Measurements from ENCODE around the gene HSPG2. TPM values are rescaled to one million over a fixed set of nuclear protein-coding genes. Genes with fewer than 3 reads are reported as not detected.
"Not testable (repeated sequence)": the region's sequence is repeated elsewhere in the genome, so short reads cannot be mapped to it uniquely, and the experiment has no call there.

HSPG2 gene
- total RNA-seq, 1 donor from 2014 or later: 1.7 TPM

DNA sequence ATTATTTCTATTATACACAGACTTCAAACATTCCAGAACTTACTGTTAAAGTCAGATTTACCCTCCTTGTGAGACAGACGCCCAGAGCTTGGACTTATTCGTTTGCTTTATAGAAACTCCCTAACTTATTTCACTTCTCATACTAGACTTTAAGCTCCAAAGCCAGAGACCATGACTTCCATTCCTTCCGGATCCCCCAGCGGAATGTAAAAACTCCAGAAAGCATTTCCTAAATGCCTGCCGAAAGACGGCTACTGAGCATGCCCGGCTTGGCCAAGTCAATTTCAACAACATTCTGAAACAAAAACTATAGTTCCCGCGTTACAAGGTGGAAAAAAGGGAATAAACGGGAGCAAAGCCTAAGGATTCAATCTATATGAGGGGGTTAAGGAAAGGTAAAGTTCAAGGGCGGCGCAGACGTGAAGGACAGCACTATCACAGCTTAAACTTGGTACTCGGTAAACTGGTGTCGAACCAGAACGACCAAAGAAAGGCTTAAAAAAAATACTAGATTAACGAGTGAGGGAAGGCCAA, 155.2 kb downstream of the HSPG2 start:
- intact Hi-C loops (cut with micrococcal nuclease): loop anchor here (2.0 to 5.0 kb wide), 7 partner anchors 35 to 1385 kb away; partner anchors contain the start of genes CDC42, ECE1, HP1BP3 and LUZP1
- TF ChIP-seq, protein P1, sequence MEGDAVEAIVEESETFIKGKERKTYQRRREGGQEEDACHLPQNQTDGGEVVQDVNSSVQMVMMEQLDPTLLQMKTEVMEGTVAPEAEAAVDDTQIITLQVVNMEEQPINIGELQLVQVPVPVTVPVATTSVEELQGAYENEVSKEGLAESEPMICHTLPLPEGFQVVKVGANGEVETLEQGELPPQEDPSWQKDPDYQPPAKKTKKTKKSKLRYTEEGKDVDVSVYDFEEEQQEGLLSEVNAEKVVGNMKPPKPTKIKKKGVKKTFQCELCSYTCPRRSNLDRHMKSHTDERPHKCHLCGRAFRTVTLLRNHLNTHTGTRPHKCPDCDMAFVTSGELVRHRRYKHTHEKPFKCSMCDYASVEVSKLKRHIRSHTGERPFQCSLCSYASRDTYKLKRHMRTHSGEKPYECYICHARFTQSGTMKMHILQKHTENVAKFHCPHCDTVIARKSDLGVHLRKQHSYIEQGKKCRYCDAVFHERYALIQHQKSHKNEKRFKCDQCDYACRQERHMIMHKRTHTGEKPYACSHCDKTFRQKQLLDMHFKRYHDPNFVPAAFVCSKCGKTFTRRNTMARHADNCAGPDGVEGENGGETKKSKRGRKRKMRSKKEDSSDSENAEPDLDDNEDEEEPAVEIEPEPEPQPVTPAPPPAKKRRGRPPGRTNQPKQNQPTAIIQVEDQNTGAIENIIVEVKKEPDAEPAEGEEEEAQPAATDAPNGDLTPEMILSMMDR (IDR thresholded peaks at IDR 0.05): no peak
- POLR2A ChIA-PET: interaction anchor here (0.7 to 4.7 kb wide), 15 partner anchors 8 to 1120 kb away, joined by 3 to 96 read pairs (median 5); partner anchors contain the start of genes CDC42 and DDOST
- DNase-seq (no peak), ATAC-seq (ENCODE audit: low read depth) (peak; percentile 7)
- Mint-ChIP-seq H3K27ac (peak overlapping the region; percentile 100), H3K4me3 (peak overlapping the region; percentile 90), H3K4me1 (peaks cover 38% of the 10 kb centered on the region), H3K9me3 (peaks cover 2% of the 10 kb centered on the region), H3K27me3 (no peaks in the 10 kb centered on the region), H3K36me3 (ENCODE audit: low read depth) (peaks cover 18% of the 10 kb centered on the region)
- CTCF ChIA-PET: interaction anchor here (0.7 to 1.7 kb wide), 9 partner anchors 18 to 549 kb away, joined by 3 to 10 read pairs (median 3); no protein-coding TSS in a partner anchor

DNA sequence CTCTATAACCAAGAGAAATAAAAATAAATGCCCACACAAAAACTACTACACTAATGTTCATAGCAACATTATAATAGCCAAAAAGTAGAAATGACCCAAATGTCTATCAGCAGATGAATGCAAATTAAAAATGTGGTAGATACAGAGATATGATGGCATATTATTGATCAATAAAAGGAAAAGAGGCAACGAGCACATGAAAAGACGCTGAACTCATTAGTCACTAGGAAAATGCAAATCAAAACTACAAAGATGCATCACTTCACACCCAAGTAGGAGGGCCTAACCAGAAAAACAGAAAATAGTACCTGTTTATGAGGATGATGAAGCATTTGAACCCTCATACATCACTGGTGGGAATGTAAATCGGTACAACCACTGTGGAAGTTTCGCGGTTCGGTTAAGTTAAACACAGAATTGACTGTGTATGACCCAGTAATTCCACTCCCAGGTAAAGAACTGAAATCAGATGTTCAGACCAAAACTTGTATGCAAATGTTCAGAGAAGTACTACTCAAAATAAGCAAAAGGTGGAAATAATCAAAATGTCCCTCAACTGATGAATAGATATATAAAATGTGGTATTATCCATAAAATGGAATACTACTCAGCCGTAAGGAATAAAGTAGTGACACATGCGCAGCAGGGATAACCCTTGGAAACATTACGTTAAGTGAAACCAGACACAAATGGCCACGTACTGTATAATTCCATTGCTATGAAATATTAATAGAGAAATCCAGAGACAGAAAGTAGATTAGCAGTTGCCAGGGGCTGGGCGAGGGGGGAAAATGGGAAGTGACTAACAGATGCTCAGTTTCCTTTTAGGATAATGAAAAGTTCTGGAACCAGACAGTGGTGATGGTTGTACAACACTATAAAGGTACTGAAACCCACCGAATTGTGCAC, 157.2 kb downstream of the HSPG2 start:
- POLR2A ChIA-PET: interaction anchor here (4.7 kb wide), 1 partner anchor 17 kb away, joined by 96 read pairs; no protein-coding TSS in a partner anchor
- ATAC-seq (ENCODE audit: low read depth) (peak; percentile 6), DNase-seq (no peak)
- H3K36me3 Mint-ChIP-seq (ENCODE audit: low read depth): peaks cover 24% of the 10 kb centered on the region
- peak overlapping the region; percentile 94 for H3K27ac Mint-ChIP-seq
- H3K27me3 Mint-ChIP-seq: no peaks in the 10 kb centered on the region
- TF ChIP-seq, protein P1 (IDR thresholded peaks at IDR 0.05): no peak
- intact Hi-C loops (cut with micrococcal nuclease): loop anchor here (5.0 kb wide), 5 partner anchors 33 to 1387 kb away; partner anchors contain the start of genes ECE1, HP1BP3 and LUZP1
- peaks cover 2% of the 10 kb centered on the region for H3K9me3 Mint-ChIP-seq
- H3K4me1 Mint-ChIP-seq: peaks cover 54% of the 10 kb centered on the region
- H3K4me3 Mint-ChIP-seq: peak overlapping the region; percentile 69
- CTCF ChIA-PET: no interaction called here

DNA sequence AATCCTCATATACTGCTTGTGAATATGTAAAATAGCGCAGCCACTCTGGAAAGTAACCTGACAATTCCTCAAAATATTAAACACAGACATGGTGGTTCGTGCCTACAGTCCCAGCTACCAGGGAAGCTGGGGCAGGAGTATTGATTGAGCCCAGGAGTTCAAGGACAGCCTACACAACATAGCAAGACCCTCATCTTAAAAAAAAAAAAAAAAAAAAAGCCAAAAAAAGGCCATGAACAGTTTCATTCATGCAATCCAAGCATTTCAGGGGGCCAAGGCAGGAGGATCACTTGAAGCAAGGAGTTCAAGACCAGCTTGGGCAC, 158.7 kb downstream of the HSPG2 start:
- no peak for DNase-seq
- H3K9me3 Mint-ChIP-seq: peaks cover 2% of the 10 kb centered on the region
- ChIA-PET CTCF (no interaction called here), POLR2A (interaction anchor here (0.6 kb wide), 2 partner anchors 13 to 44 kb away, joined by 5 to 8 read pairs; no protein-coding TSS in a partner anchor)
- H3K4me1 Mint-ChIP-seq: peaks cover 57% of the 10 kb centered on the region
- peaks cover 23% of the 10 kb centered on the region for H3K36me3 Mint-ChIP-seq (ENCODE audit: low read depth)
- TF ChIP-seq, protein P1 (IDR thresholded peaks at IDR 0.05): no peak
- H3K27ac Mint-ChIP-seq: peak overlapping the region; percentile 61
- ATAC-seq (ENCODE audit: low read depth): no peak
- no peaks in the 10 kb centered on the region for H3K27me3 Mint-ChIP-seq
- intact Hi-C loops (cut with micrococcal nuclease): no loop called here
- H3K4me3 Mint-ChIP-seq: no peak overlapping the region

DNA sequence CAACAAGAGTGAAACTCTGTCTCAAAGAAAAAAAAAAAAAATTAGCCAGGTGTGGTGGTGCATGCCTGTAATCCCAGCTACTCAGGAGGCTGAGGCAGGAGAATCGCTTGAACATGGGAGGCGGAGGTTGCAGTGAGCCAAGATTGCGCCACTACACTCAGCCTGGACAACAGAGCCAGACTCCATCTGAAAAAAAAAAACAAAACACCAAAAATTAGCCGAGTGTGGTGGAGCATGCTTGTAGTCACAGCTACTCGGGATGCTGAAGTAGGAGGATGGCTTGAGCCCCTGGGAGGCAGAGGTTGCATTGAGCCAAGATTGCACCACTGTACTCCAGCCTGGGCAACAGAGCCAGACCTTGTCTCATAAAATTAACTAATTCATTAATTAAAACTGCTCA, 160.2 kb downstream of the HSPG2 start:
- H3K4me1 Mint-ChIP-seq: peaks cover 64% of the 10 kb centered on the region
- peaks cover 12% of the 10 kb centered on the region for H3K36me3 Mint-ChIP-seq (ENCODE audit: low read depth)
- ATAC-seq (ENCODE audit: low read depth); H3K27me3 Mint-ChIP-seq; intact Hi-C loops (cut with micrococcal nuclease); CTCF ChIA-PET; DNase-seq; H3K9me3 Mint-ChIP-seq; H3K4me3 Mint-ChIP-seq: not testable (repeated sequence)
- POLR2A ChIA-PET: interaction anchor here (0.6 to 1.4 kb wide), 3 partner anchors 16 to 302 kb away, joined by 4 to 7 read pairs (median 5); no protein-coding TSS in a partner anchor
- peak overlapping the region; percentile 50 for H3K27ac Mint-ChIP-seq

DNA sequence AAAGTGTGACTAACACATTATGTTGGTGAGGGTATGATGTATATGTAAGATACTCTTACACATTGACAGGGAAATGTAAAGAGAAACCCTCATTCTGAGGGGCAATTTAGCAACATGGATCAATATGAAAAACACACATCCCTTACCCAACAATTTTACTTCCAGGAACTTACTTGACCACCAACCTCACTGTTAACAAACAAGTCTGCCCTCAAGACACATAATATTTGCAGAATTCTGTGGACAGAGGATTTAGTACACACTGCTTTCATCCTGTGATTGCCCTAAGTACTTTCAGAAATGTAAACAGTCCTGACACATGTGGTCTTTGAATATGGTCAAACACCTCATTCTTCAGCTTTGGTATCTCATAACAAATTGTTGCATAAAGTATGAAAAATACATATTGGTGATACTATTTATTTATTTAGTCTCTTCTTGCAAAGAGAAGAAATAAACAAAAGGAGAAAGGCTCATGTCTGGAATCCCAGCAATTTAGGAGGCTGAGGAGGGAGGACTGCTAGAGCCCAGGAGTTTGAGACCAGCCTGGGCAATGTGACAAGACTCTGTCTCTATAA, 161.0 kb downstream of the HSPG2 start:
- CTCF ChIA-PET: no interaction called here
- peaks cover 2% of the 10 kb centered on the region for H3K9me3 Mint-ChIP-seq
- intact Hi-C loops (cut with micrococcal nuclease): no loop called here

More for the DNA sequence above, 161.0 kb downstream of the HSPG2 start:
- H3K4me3 Mint-ChIP-seq: no peak overlapping the region
- POLR2A ChIA-PET: interaction anchor here (1.4 to 1.5 kb wide), 2 partner anchors 14 to 15 kb away, joined by 4 read pairs; no protein-coding TSS in a partner anchor
- DNase-seq: no peak
- H3K27ac Mint-ChIP-seq: peak overlapping the region; percentile 41
- peaks cover 9% of the 10 kb centered on the region for H3K36me3 Mint-ChIP-seq (ENCODE audit: low read depth)
- ATAC-seq (ENCODE audit: low read depth): no peak
- no peaks in the 10 kb centered on the region for H3K27me3 Mint-ChIP-seq
- peaks cover 57% of the 10 kb centered on the region for H3K4me1 Mint-ChIP-seq
- TF ChIP-seq, protein P1 (IDR thresholded peaks at IDR 0.05): no peak

Data from activated B cell treated with CpG ODN at 0.5 μM for 24 hours (primary cell).